GM13977 (cell line): Measurements from ENCODE around the gene IQCH.
A peak's percentile ranks its signal among the peaks of the same experiment; 100 is the strongest.

ENCODE experiments used
- DNase-seq: peaks from one replicate; pipeline ENCODE4 v3.0.0; 2012; ENCODE audit warnings: low spot score
- CTCF ChIP-seq: IDR thresholded peaks from 2 replicates; pipeline ENCODE4 v1.5.1; 2012; ENCODE audit warnings: mild to moderate bottlenecking, control low read depth; ENCODE audit not compliant: insufficient read depth; ENCODE audit errors: extremely low read depth, missing control alignments
- in situ Hi-C: fragments of 300-500 bp; cut with MboI; formaldehyde crosslinking; loops from one replicate; pipeline ENCODE4 v1.12.0; 2022; ENCODE audit warnings: low sequenced_read_pairs, low pct_unique_long_range_greater_than_20kb, mixed read lengths, inconsistent platforms; ENCODE audit not compliant: unreplicated experiment

Gene IQCH

GRCh38 chr15:67521029-67521782 is 266.6 kb downstream of the IQCH start, which contains the start of gene C15orf61:
Gene C15orf61, plus strand, starts transcription at chr15:67521131. Its CDS starts 118 bp downstream, at chr15:67521249.
- in situ Hi-C loops, result no loop called here
- peak; percentile 29 for TF ChIP-seq CTCF
- DNase-seq, result peak; percentile 93

- TF ChIP-seq CTCF, result no peak
- DNase-seq, result no peak
- in situ Hi-C loops, result no loop called here
These were observed 267.4 kb downstream of the IQCH start for GRCh38 chr15:67521783-67522568.

GRCh38 chr15:67523330-67523729 is 268.7 kb downstream of the IQCH start:
- no peak for DNase-seq
- no peak for TF ChIP-seq CTCF
- in situ Hi-C loops, result no loop called here

GRCh38 chr15:67524235-67524634 is 269.6 kb downstream of the IQCH start:
- in situ Hi-C loops, result no loop called here
- DNase-seq, result no peak
- no peak for TF ChIP-seq CTCF

- in situ Hi-C loops, result no loop called here
- no peak for DNase-seq
- no peak for TF ChIP-seq CTCF
These were observed 273.9 kb downstream of the IQCH start for GRCh38 chr15:67528513-67528912.

GRCh38 chr15:67531379-67531914 is 276.9 kb downstream of the IQCH start:
- DNase-seq, result no peak
- no peak for TF ChIP-seq CTCF
- in situ Hi-C loops, result no loop called here
